Fibroblast of lung (primary cell): Measurements from ENCODE around the gene ANKRD27. TPM values are rescaled to one million over a fixed set of nuclear protein-coding genes. Genes with fewer than 3 reads are reported as not detected.

Source experiments
- DNase-seq, 2 donors: peaks; one replicate each; pipeline versions ENCODE4 v3.0.0 to v3.0.0-alpha.2; 2010; ENCODE audit warnings: low read depth in 2 of 2
- H2AFZ ChIP-seq: 2 replicates; pipeline ENCODE4 v1.5.1; 2012; ENCODE audit warnings: low read length, control low read depth, inconsistent platforms
- H3K27ac ChIP-seq: 2 replicates; pipeline ENCODE4 v1.5.1; 2011; ENCODE audit warnings: low read length, control low read depth; ENCODE audit not compliant: insufficient read depth
- H3K27me3 ChIP-seq: 2 replicates; pipeline ENCODE4 v1.5.1; 2011; ENCODE audit warnings: mild to moderate bottlenecking, low read length; ENCODE audit not compliant: control insufficient read depth, insufficient read depth
- H3K36me3 ChIP-seq: 2 replicates; pipeline ENCODE4 v1.5.1; 2011; ENCODE audit warnings: low read length; ENCODE audit not compliant: control insufficient read depth, insufficient read depth
- H3K4me1 ChIP-seq: 2 replicates; pipeline ENCODE4 v1.5.1; 2011; ENCODE audit warnings: low read length; ENCODE audit not compliant: control insufficient read depth, insufficient read depth; ENCODE audit errors: extremely low read depth
- H3K4me2 ChIP-seq: 2 replicates; pipeline ENCODE4 v1.5.1; 2011; ENCODE audit warnings: low read length, control low read depth; ENCODE audit not compliant: insufficient read depth; ENCODE audit errors: extremely low read depth
- H3K4me3 ChIP-seq, 4 experiments: fragments of 200-600 bp in 1 of 4; sonication (generic) in 1 of 4; replicated peaks in 1 of 4; 2 replicates each; pipeline ENCODE4 v1.5.1; 2011 to 2016; ENCODE audit warnings: low read length in 4 of 4, low read depth in 3 of 4, mild to moderate bottlenecking in 3 of 4, control low read depth in 2 of 4, inconsistent platforms in 1 of 4, mixed read lengths in 1 of 4; ENCODE audit not compliant: insufficient read depth in 1 of 4; ENCODE audit errors: control extremely low read depth in 1 of 4
- H3K79me2 ChIP-seq: 2 replicates; pipeline ENCODE4 v1.5.1; 2012; ENCODE audit warnings: mild to moderate bottlenecking, low read length, inconsistent platforms; ENCODE audit not compliant: control insufficient read depth, insufficient read depth
- H3K9ac ChIP-seq: 2 replicates; pipeline ENCODE4 v1.5.1; 2011; ENCODE audit warnings: mild to moderate bottlenecking, low read length, control low read depth; ENCODE audit not compliant: insufficient read depth
- H3K9me3 ChIP-seq: 2 replicates; pipeline ENCODE4 v1.5.1; 2012; ENCODE audit warnings: low read depth, low read length; ENCODE audit not compliant: control insufficient read depth, insufficient read depth
- H4K20me1 ChIP-seq: 2 replicates; pipeline ENCODE4 v1.5.1; 2011; ENCODE audit warnings: low read length; ENCODE audit not compliant: control insufficient read depth, insufficient read depth; ENCODE audit errors: extremely low read depth
- CTCF ChIP-seq, 2 donors: IDR thresholded peaks in 1 of 2; conservative IDR thresholded peaks in 1 of 2; 1 replicate in 1 of 2; 2 replicates in 1 of 2; pipeline ENCODE4 v1.5.1; 2011 to 2012; ENCODE audit warnings: low read length in 2 of 2, control low read depth in 1 of 2, inconsistent platforms in 1 of 2, low read depth in 1 of 2, mild to moderate bottlenecking in 1 of 2
- EZH2 ChIP-seq: IDR thresholded peaks from 2 replicates; pipeline ENCODE4 v1.5.1; 2012; ENCODE audit warnings: low read length, control low read depth, mild to moderate bottlenecking; ENCODE audit errors: missing control alignments
- polyA plus RNA-seq, 2 donors: library from polyadenylated mRNA; depleted of rRNA in 1 of 2; stranded (reverse) in 1 of 2; unstranded in 1 of 2; fragments of >200 nt; gene quantifications; 2 replicates each; pipeline ENCODE4 v1.2.1, GENCODE V29; 2011 to 2012; ENCODE audit warnings: missing spikeins in 1 of 2
- total RNA-seq: library from RNA; depleted of rRNA; stranded (reverse); fragments of >200 nt; gene quantifications from 2 replicates; pipeline ENCODE4 v1.2.1, GENCODE V29; 2014

Gene ANKRD27
- total and polyA plus RNA-seq, 2 donors (not counting 1 experiment from before 2014, with no cell fraction given) = 29.7 to 38.3 TPM

- H3K4me2 ChIP-seq = no peak overlapping the region
- TF ChIP-seq CTCF (conservative IDR thresholded peaks at IDR 0.05 in 1 of 2, IDR thresholded peaks at IDR 0.05 in 1 of 2; ENCODE audit: low read depth in 1 of 2, low read length in 2 of 2) (no peak), EZH2 (no peak)
- H3K27ac ChIP-seq = no peak overlapping the region
- H3K9me3 ChIP-seq = no peaks in the 10 kb centered on the region
- H2AFZ ChIP-seq = no peak overlapping the region
- H3K4me3 ChIP-seq = no peak overlapping the region
- no peak for DNase-seq
- H4K20me1 ChIP-seq = no peaks in the 10 kb centered on the region
- H3K27me3 ChIP-seq = no peaks in the 10 kb centered on the region
- no peaks in the 10 kb centered on the region for H3K36me3 ChIP-seq
- H3K9ac ChIP-seq = no peak overlapping the region
- H3K79me2 ChIP-seq = peaks cover 30% of the 10 kb centered on the region
- no peaks in the 10 kb centered on the region for H3K4me1 ChIP-seq
Observed at GRCh38 chr19:32666084-32666483, 8.9 kb downstream of the ANKRD27 start.

GRCh38 chr19:32662186-32662585 lies 12.8 kb downstream of the ANKRD27 start:
- peak; percentile 23 to 52 for DNase-seq
- H3K79me2 ChIP-seq = peaks cover 18% of the 10 kb centered on the region

GRCh38 chr19:32661318-32661717 lies 13.7 kb downstream of the ANKRD27 start:
- Histone ChIP-seq H3K4me3 (no peak overlapping the region), H4K20me1 (no peaks in the 10 kb centered on the region), H2AFZ (no peak overlapping the region), H3K27me3 (no peaks in the 10 kb centered on the region), H3K79me2 (peaks cover 13% of the 10 kb centered on the region), H3K9ac (no peak overlapping the region), H3K27ac (no peak overlapping the region), H3K4me2 (no peak overlapping the region), H3K4me1 (no peaks in the 10 kb centered on the region), H3K9me3 (no peaks in the 10 kb centered on the region), H3K36me3 (peaks cover 3% of the 10 kb centered on the region)
- TF ChIP-seq EZH2 (no peak), CTCF (conservative IDR thresholded peaks at IDR 0.05 in 1 of 2, IDR thresholded peaks at IDR 0.05 in 1 of 2; ENCODE audit: low read depth in 1 of 2, low read length in 2 of 2) (no peak)
- DNase-seq = no peak

More at GRCh38 chr19:32662186-32662585, 12.8 kb downstream of the ANKRD27 start:
- Histone ChIP-seq H3K27me3 (no peaks in the 10 kb centered on the region), H3K36me3 (peaks cover 3% of the 10 kb centered on the region), H3K4me3 (no peak overlapping the region), H3K9ac (no peak overlapping the region), H3K4me2 (no peak overlapping the region), H3K9me3 (no peaks in the 10 kb centered on the region), H3K27ac (no peak overlapping the region), H4K20me1 (no peaks in the 10 kb centered on the region), H3K4me1 (no peaks in the 10 kb centered on the region), H2AFZ (no peak overlapping the region)
- TF ChIP-seq EZH2 = no peak
- no peak for TF ChIP-seq CTCF (conservative IDR thresholded peaks at IDR 0.05 in 1 of 2, IDR thresholded peaks at IDR 0.05 in 1 of 2; ENCODE audit: low read depth in 1 of 2, low read length in 2 of 2)
